A549 (cell line): ENCODE data around the gene PDSS1. TPM values are rescaled to one million over a fixed set of nuclear protein-coding genes. Genes with fewer than 3 reads are reported as not detected.

Experiments
- ATAC-seq, 2 experiments: fragments of 200-7000 bp in 1 of 2; fragments of >200 bp in 1 of 2; cut with Nextera tagmentation in 1 of 2; cut with Tn5 transposase in 1 of 2; 3 replicates each; pipeline versions ENCODE4 v1.8.0 to v1.9.1; 2018 to 2020; ENCODE audit warnings: mild to moderate bottlenecking in 1 of 2, moderate library complexity in 1 of 2
- CTCF ChIA-PET: fragments of 300-600 bp; sonication (Branson Sonifier 250); formaldehyde crosslinking; extraction: SDS; loops from one replicate; lab custom pipeline; 2021; ENCODE audit warnings: antibody characterized with exemption, inconsistent platforms; lab: Yijun Ruan, JAX
- POLR2A ChIA-PET: fragments of 350-600 bp; formaldehyde crosslinking; extraction: SDS; loops from one replicate; lab custom pipeline; 2021; ENCODE audit warnings: antibody characterized with exemption, inconsistent platforms; lab: Yijun Ruan, JAX
- DNase-seq, 2 experiments: peaks; one replicate each; pipeline versions ENCODE4 v3.0.0 to v3.0.0-alpha.2; 2011 to 2016; ENCODE audit warnings: low read depth in 1 of 2, low spot score in 1 of 2
- FAIRE-seq: peaks from 2 replicates; lab custom pipeline; 2011; peaks lifted over from hg19 to GRCh38; lab: Jason Lieb, UNC
- H3K27ac ChIP-seq, 2 experiments: fragments of >200 bp; sonication (Bioruptor Twin); formaldehyde crosslinking; 3 replicates each; pipeline ENCODE4 v1.5.1; 2016 to 2017
- H3K4me1 ChIP-seq: fragments of >200 bp; sonication (Bioruptor Twin); formaldehyde crosslinking; 3 replicates; pipeline ENCODE4 v1.6.1; 2016
- H3K4me2 ChIP-seq: fragments of >200 bp; sonication (Bioruptor Twin); formaldehyde crosslinking; 3 replicates; pipeline ENCODE4 v1.6.1; 2016
- H3K4me3 ChIP-seq: fragments of >200 bp; sonication (Bioruptor Twin); formaldehyde crosslinking; 3 replicates; pipeline ENCODE4 v1.5.1; 2016
- H3K9me3 ChIP-seq: fragments of >200 bp; sonication (Bioruptor Twin); formaldehyde crosslinking; 3 replicates; pipeline ENCODE4 v1.6.1; 2016
- BHLHE40 ChIP-seq: IDR thresholded peaks from 2 replicates; pipeline ENCODE4 v1.6.1; 2012; ENCODE audit warnings: low read depth, low read length, inconsistent platforms
- CEBPB ChIP-seq, 2 experiments: fragments of >200 bp in 1 of 2; sonication (Bioruptor Twin) in 1 of 2; formaldehyde crosslinking in 1 of 2; IDR thresholded peaks; 2 replicates each; pipeline ENCODE4 v1.6.1; 2012 to 2016
- CHD4 ChIP-seq: fragments of 200-600 bp; sonication (generic); IDR thresholded peaks from 2 replicates; pipeline ENCODE4 v1.6.1; 2016; ENCODE audit warnings: antibody characterized with exemption, mild to moderate bottlenecking, borderline replicate concordance
- EHMT2 ChIP-seq: fragments of 200-600 bp; sonication (generic); IDR thresholded peaks from 2 replicates; pipeline ENCODE4 v1.6.1; 2016; ENCODE audit warnings: antibody characterized with exemption, low read depth, mild to moderate bottlenecking, moderate library complexity
- HDAC2 ChIP-seq: fragments of 200-600 bp; sonication (generic); IDR thresholded peaks from 2 replicates; pipeline ENCODE4 v1.6.1; 2016
- HOXA7 ChIP-seq: fragments of 250-450 bp; sonication (Bioruptor Pico); IDR thresholded peaks from 2 replicates; pipeline ENCODE4 v1.5.0; 2020; ENCODE audit warnings: mild to moderate bottlenecking, moderate library complexity
- JUN ChIP-seq, 2 experiments: fragments of >200 bp; sonication (Bioruptor Twin); formaldehyde crosslinking; IDR thresholded peaks; 2 replicates in 1 of 2; 3 replicates in 1 of 2; pipeline ENCODE4 v1.6.1; 2016 to 2017
- MAZ ChIP-seq: fragments of 150-350 bp; IDR thresholded peaks from 2 replicates; pipeline ENCODE4 v1.6.1; 2014; ENCODE audit warnings: antibody characterized with exemption, low read depth, low read length, borderline replicate concordance
- PHF8 ChIP-seq: fragments of 200-600 bp; sonication (generic); IDR thresholded peaks from 2 replicates; pipeline ENCODE4 v1.6.1; 2016; ENCODE audit warnings: low read depth, mild to moderate bottlenecking, antibody characterized with exemption, moderate library complexity, borderline replicate concordance
- POLR2A ChIP-seq: IDR thresholded peaks from 2 replicates; pipeline ENCODE4 v1.6.1; 2012; ENCODE audit warnings: mild to moderate bottlenecking, low read length
- RNF2 ChIP-seq: fragments of 200-600 bp; sonication (generic); IDR thresholded peaks from 2 replicates; pipeline ENCODE4 v1.6.1; 2016; ENCODE audit warnings: low read depth, mild to moderate bottlenecking, antibody characterized with exemption, moderate library complexity, borderline replicate concordance
- SREBF2 ChIP-seq: fragments of 450-650 bp; IDR thresholded peaks from 2 replicates; pipeline ENCODE4 v1.6.1; 2014; ENCODE audit warnings: mild to moderate bottlenecking, moderate library complexity
- TFCP2L1 ChIP-seq: fragments of 250-450 bp; sonication (Bioruptor Pico); IDR thresholded peaks from 2 replicates; pipeline ENCODE4 v1.5.0; 2021; ENCODE audit warnings: mild to moderate bottlenecking
- TP53 ChIP-seq: fragments of 250-450 bp; sonication (Bioruptor Pico); IDR thresholded peaks from 2 replicates; pipeline ENCODE4 v1.5.0; 2021; ENCODE audit warnings: mild to moderate bottlenecking, moderate library complexity
- ZSCAN20 ChIP-seq: fragments of 250-450 bp; sonication (Bioruptor Pico); IDR thresholded peaks from 2 replicates; pipeline ENCODE4 v1.8.0; 2022; ENCODE audit warnings: mild to moderate bottlenecking, moderate library complexity
- WGBS: methylation state at CpG from one replicate; pipeline ENCODE4 v1.1.6; 2017; ENCODE audit errors: missing lambda C conversion rate; 5-methylcytosine and 5-hydroxymethylcytosine counted together
- polyA plus RNA-seq, 4 experiments: library from polyadenylated mRNA; depleted of rRNA in 3 of 4; stranded (reverse); fragments of >200 nt; fragmentation: RNase III in 1 of 4; extraction: RNeasy Plus Mini Kit Qiagen cat#74134 plus additional on column Dnase treatment in 1 of 4; gene quantifications; 2 replicates in 3 of 4; 3 replicates in 1 of 4; pipeline ENCODE4 v1.2.3, GENCODE V29; 2011 to 2017
- TF ChIP-seq, protein P1 (sequence below): fragments of 200-600 bp; sonication (generic); IDR thresholded peaks from 2 replicates; pipeline ENCODE4 v1.6.1; 2016; ENCODE audit warnings: antibody characterized with exemption, mild to moderate bottlenecking, moderate library complexity
- TF ChIP-seq, protein P2 (sequence below): fragments of >200 bp; sonication (Bioruptor Twin); formaldehyde crosslinking; IDR thresholded peaks from 3 replicates; pipeline ENCODE4 v1.6.1; 2016
- TF ChIP-seq, protein P3 (sequence below): fragments of >200 bp; sonication (Bioruptor Twin); formaldehyde crosslinking; IDR thresholded peaks from 2 replicates; pipeline ENCODE4 v1.6.1; 2016
- TF ChIP-seq, protein P4 (sequence below): IDR thresholded peaks from 2 replicates; pipeline ENCODE4 v1.6.1; 2012
- TF ChIP-seq, protein P5 (sequence below): IDR thresholded peaks from 2 replicates; pipeline ENCODE4 v1.6.1; 2012

PDSS1 gene
- polyA plus RNA-seq, 2 of the 4 experiments (the other 2 are of a cell fraction) = 14.9 to 24.8 TPM

DNA sequence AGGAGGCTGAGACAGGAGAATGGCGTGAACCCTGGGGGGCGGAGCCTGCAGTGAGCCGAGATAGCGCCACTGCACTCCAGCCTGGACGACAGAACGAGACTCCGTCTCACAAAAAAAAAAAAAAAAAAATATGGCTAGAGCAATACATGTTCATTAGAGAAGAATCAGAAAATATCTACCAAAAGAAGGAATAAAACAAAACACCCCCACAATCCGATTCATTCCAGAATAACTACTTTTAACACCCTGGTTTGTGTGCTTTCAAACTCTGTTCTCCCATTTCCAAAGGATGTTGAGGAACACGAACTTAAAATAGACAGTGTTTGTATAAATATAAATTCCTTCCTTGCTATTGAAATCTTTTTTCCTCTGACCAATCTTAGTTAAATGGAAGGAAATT is 6.5 kb downstream of the PDSS1 start:
- ATAC-seq (no peak), FAIRE-seq (no peak), DNase-seq (no peak)
- no peak for TF ChIP-seq PHF8
- TF ChIP-seq HOXA7 (CRISPR knock-in tag) = no peak
- TF ChIP-seq, protein P1, sequence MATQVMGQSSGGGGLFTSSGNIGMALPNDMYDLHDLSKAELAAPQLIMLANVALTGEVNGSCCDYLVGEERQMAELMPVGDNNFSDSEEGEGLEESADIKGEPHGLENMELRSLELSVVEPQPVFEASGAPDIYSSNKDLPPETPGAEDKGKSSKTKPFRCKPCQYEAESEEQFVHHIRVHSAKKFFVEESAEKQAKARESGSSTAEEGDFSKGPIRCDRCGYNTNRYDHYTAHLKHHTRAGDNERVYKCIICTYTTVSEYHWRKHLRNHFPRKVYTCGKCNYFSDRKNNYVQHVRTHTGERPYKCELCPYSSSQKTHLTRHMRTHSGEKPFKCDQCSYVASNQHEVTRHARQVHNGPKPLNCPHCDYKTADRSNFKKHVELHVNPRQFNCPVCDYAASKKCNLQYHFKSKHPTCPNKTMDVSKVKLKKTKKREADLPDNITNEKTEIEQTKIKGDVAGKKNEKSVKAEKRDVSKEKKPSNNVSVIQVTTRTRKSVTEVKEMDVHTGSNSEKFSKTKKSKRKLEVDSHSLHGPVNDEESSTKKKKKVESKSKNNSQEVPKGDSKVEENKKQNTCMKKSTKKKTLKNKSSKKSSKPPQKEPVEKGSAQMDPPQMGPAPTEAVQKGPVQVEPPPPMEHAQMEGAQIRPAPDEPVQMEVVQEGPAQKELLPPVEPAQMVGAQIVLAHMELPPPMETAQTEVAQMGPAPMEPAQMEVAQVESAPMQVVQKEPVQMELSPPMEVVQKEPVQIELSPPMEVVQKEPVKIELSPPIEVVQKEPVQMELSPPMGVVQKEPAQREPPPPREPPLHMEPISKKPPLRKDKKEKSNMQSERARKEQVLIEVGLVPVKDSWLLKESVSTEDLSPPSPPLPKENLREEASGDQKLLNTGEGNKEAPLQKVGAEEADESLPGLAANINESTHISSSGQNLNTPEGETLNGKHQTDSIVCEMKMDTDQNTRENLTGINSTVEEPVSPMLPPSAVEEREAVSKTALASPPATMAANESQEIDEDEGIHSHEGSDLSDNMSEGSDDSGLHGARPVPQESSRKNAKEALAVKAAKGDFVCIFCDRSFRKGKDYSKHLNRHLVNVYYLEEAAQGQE = no peak
- no peak for TF ChIP-seq RNF2
- TF ChIP-seq, protein P2, sequence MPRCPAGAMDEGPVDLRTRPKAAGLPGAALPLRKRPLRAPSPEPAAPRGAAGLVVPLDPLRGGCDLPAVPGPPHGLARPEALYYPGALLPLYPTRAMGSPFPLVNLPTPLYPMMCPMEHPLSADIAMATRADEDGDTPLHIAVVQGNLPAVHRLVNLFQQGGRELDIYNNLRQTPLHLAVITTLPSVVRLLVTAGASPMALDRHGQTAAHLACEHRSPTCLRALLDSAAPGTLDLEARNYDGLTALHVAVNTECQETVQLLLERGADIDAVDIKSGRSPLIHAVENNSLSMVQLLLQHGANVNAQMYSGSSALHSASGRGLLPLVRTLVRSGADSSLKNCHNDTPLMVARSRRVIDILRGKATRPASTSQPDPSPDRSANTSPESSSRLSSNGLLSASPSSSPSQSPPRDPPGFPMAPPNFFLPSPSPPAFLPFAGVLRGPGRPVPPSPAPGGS = no peak
- TF ChIP-seq, protein P3, sequence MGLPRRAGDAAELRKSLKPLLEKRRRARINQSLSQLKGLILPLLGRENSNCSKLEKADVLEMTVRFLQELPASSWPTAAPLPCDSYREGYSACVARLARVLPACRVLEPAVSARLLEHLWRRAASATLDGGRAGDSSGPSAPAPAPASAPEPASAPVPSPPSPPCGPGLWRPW = no peak
- TF ChIP-seq ZSCAN20 = no peak
- TF ChIP-seq BHLHE40 = no peak
- no peak for TF ChIP-seq TFCP2L1 (CRISPR knock-in tag)
- TF ChIP-seq MAZ = no peak
- TF ChIP-seq CEBPB (IDR thresholded peaks at IDR 0.05) = no peak
- H3K4me3 ChIP-seq = no peak overlapping the region
- no peaks in the 10 kb centered on the region for H3K9me3 ChIP-seq
- ChIA-PET CTCF (no interaction called here), POLR2A (no interaction called here)
- H3K27ac ChIP-seq = no peak overlapping the region
- H3K4me1 ChIP-seq = peaks cover 5% of the 10 kb centered on the region; the same call in 2 of the 3 replicates
- WGBS = 97% methylated on average over 9 of the region's 9 CpGs
- H3K4me2 ChIP-seq = no peak overlapping the region

DNA sequence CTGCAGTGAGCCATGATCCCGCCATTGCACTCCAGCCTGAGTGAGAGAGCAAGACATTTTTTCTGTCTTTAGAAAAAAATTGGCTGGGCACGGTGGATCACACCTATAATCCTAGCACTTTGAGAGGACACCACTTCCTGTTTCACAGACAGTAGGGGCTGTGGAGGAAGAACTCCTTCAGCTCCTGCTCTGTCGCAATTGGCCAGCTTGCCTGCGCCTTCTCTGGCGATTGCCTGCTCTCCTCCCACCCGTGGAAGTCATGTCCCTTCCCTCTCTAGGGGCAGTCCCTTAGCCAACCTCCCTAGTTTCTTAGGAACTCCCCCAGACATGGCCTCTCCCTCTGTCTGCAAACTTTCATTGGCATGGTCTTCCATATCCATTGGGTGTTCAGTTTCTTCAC is 8.7 kb downstream of the PDSS1 start:
- Histone ChIP-seq H3K4me2 (no peak overlapping the region), H3K9me3 (no peaks in the 10 kb centered on the region), H3K4me3 (no peak overlapping the region), H3K27ac (no peak overlapping the region), H3K4me1 (no peaks in the 10 kb centered on the region; the same call in 2 of the 3 replicates)
- WGBS = 83% methylated on average over 6 of the region's 6 CpGs
- FAIRE-seq = no peak
- CTCF ChIA-PET = interaction anchor here (1.3 to 3.1 kb wide), 3 partner anchors 19 to 176 kb away, joined by 3 to 27 read pairs (median 4); no protein-coding TSS in a partner anchor
- POLR2A ChIA-PET = no interaction called here
- no peak for DNase-seq
- TF ChIP-seq CHD4 (no peak), EHMT2 (no peak), JUN (IDR thresholded peaks at IDR 0.05) (no peak), POLR2A (no peak), HDAC2 (no peak), TP53 (CRISPR knock-in tag) (no peak), SREBF2 (no peak)
- ATAC-seq = no peak

DNA sequence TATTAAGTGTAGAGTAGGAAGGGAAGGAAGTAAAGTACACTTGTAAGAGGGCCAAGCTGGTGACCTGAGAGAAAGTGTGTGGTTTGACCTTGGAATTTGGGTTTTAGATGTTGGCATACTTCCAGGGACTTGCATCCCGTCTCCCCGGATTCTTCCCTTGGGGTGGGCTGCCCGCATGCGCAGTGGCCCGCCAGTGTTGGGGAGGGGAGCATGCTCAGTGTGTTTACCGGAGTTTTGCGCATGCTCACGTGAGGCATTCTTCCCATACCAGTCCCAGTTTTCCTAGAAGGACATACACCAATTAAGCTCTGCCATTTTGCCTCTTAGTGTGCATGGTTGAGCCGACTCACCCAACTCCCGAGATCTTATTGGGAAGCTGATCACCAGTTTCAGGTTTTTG is 9.4 kb downstream of the PDSS1 start:
- DNase-seq (no peak), ATAC-seq (no peak), FAIRE-seq (no peak)
- ChIA-PET CTCF (interaction anchor here (0.6 to 3.1 kb wide), 4 partner anchors 18 to 175 kb away, joined by 3 to 27 read pairs (median 4); no protein-coding TSS in a partner anchor), POLR2A (no interaction called here)
- H3K4me1 ChIP-seq = no peaks in the 10 kb centered on the region
- H3K4me2 ChIP-seq = no peak overlapping the region
- H3K9me3 ChIP-seq = no peaks in the 10 kb centered on the region
- no peak overlapping the region for H3K4me3 ChIP-seq
- 96% methylated on average over 10 of the region's 10 CpGs for WGBS
- no peak overlapping the region for H3K27ac ChIP-seq
- TF ChIP-seq, protein P4, sequence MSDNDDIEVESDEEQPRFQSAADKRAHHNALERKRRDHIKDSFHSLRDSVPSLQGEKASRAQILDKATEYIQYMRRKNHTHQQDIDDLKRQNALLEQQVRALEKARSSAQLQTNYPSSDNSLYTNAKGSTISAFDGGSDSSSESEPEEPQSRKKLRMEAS = no peak
- TF ChIP-seq, protein P5, sequence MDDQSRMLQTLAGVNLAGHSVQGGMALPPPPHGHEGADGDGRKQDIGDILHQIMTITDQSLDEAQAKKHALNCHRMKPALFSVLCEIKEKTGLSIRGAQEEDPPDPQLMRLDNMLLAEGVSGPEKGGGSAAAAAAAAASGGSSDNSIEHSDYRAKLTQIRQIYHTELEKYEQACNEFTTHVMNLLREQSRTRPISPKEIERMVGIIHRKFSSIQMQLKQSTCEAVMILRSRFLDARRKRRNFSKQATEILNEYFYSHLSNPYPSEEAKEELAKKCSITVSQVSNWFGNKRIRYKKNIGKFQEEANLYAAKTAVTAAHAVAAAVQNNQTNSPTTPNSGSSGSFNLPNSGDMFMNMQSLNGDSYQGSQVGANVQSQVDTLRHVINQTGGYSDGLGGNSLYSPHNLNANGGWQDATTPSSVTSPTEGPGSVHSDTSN = no peak
